B cell (primary cell): ENCODE measurements around the gene SLC19A1. TPM values are rescaled to one million over a fixed set of nuclear protein-coding genes. Genes with fewer than 3 reads are reported as not detected.

ENCODE experiments used
- ATAC-seq: fragments of 200-7000 bp; cut with Tn5 transposase; one replicate; pipeline ENCODE4 v1.10.0; 2021; ENCODE audit warnings: low read depth, mild to moderate bottlenecking, moderate number of reproducible peaks, moderate library complexity
- CTCF ChIA-PET: fragments of 350-600 bp; sonication (Branson Sonifier 250); formaldehyde crosslinking; loops from one replicate; lab custom pipeline; 2021; ENCODE audit warnings: antibody characterized with exemption, inconsistent platforms; lab: Charles Lee
- POLR2A ChIA-PET: fragments of 350-600 bp; sonication (Branson Sonifier 250); formaldehyde crosslinking; loops from one replicate; lab custom pipeline; 2021; ENCODE audit warnings: antibody characterized with exemption; lab: Charles Lee
- DNase-seq: peaks from one replicate; pipeline ENCODE4 v3.0.0; 2013
- H2AFZ ChIP-seq: 2 replicates; pipeline ENCODE4 v1.6.1; 2012; ENCODE audit warnings: mild to moderate bottlenecking, low read depth, low read length; ENCODE audit not compliant: insufficient read depth, poor library complexity, severe bottlenecking
- H3K27ac ChIP-seq, 2 donors: 1 replicate in 1 of 2; 2 replicates in 1 of 2; pipeline ENCODE4 v1.5.1; 2012 to 2013; ENCODE audit warnings: low read length in 2 of 2, mild to moderate bottlenecking in 2 of 2, moderate library complexity in 1 of 2
- H3K27me3 ChIP-seq, 4 experiments: fragments of 200-600 bp in 1 of 4; sonication (generic) in 1 of 4; replicated peaks in 1 of 4; 1 replicate in 2 of 4; 2 replicates in 2 of 4; pipeline versions ENCODE4 v1.6.1 to v1.7.0; 2013 to 2016; ENCODE audit warnings: low read length in 3 of 4, mild to moderate bottlenecking in 2 of 4, mixed read lengths in 1 of 4, moderate library complexity in 1 of 4; ENCODE audit not compliant: insufficient read depth in 4 of 4, control insufficient read depth in 3 of 4; ENCODE audit errors: control extremely low read depth in 1 of 4
- H3K36me3 ChIP-seq, 2 experiments: replicated peaks in 1 of 2; 1 replicate in 1 of 2; 2 replicates in 1 of 2; pipeline versions ENCODE4 v1.6.1 to v1.7.1; 2013; ENCODE audit warnings: low read length in 1 of 2; ENCODE audit not compliant: insufficient read depth in 2 of 2, control insufficient read depth in 1 of 2; ENCODE audit errors: control extremely low read depth in 1 of 2, extremely low read depth in 1 of 2
- H3K4me1 ChIP-seq, 2 donors: fragments of 200-600 bp in 1 of 2; sonication (generic) in 1 of 2; 1 replicate in 1 of 2; 2 replicates in 1 of 2; pipeline versions ENCODE4 v1.5.1 to v1.6.1; 2013 to 2017; ENCODE audit warnings: low read length in 2 of 2; ENCODE audit not compliant: control insufficient read depth in 2 of 2, insufficient read depth in 2 of 2
- H3K4me2 ChIP-seq: replicated peaks from 2 replicates; pipeline ENCODE3; 2012; ENCODE audit warnings: mild to moderate bottlenecking, low read depth, low read length; ENCODE audit not compliant: poor library complexity, severe bottlenecking
- H3K4me3 ChIP-seq, 5 experiments: fragments of 200-600 bp in 1 of 5; sonication (generic) in 1 of 5; 1 replicate in 3 of 5; 2 replicates in 2 of 5; pipeline versions ENCODE4 v1.5.1 to v1.7.0; 2011 to 2016; ENCODE audit warnings: low read length in 4 of 5, mild to moderate bottlenecking in 4 of 5, low read depth in 2 of 5, control low read depth in 1 of 5, moderate library complexity in 1 of 5; ENCODE audit not compliant: insufficient read depth in 1 of 5; ENCODE audit errors: control extremely low read depth in 1 of 5, extremely low read depth in 1 of 5
- H3K79me2 ChIP-seq: fragments of 200-600 bp; sonication (generic); one replicate; pipeline ENCODE4 v1.6.0; 2016; ENCODE audit warnings: low read length; ENCODE audit not compliant: control insufficient read depth, insufficient read depth
- H3K9ac ChIP-seq: fragments of 200-600 bp; sonication (generic); 2 replicates; pipeline ENCODE4 v1.6.1; 2017; ENCODE audit warnings: mild to moderate bottlenecking, low read length, moderate library complexity
- H3K9me3 ChIP-seq, 3 donors: one replicate each; pipeline versions ENCODE4 v1.6.1 to v1.7.1; 2013; ENCODE audit warnings: low read length in 2 of 3; ENCODE audit not compliant: control insufficient read depth in 2 of 3, insufficient read depth in 1 of 3; ENCODE audit errors: control extremely low read depth in 1 of 3
- H4K20me1 ChIP-seq: 2 replicates; pipeline ENCODE4 v1.6.0; 2012; ENCODE audit warnings: mild to moderate bottlenecking, low read length; ENCODE audit not compliant: insufficient read depth, control insufficient read depth, poor library complexity, severe bottlenecking
- H3K27ac Mint-ChIP-seq: one replicate; pipeline ENCODE4 v1.8.0; 2021; ENCODE audit warnings: mixed read lengths
- H3K27me3 Mint-ChIP-seq: one replicate; pipeline ENCODE4 v1.8.0; 2021; ENCODE audit warnings: mixed read lengths
- H3K4me1 Mint-ChIP-seq: one replicate; pipeline ENCODE4 v1.8.0; 2021; ENCODE audit warnings: mixed read lengths
- H3K4me3 Mint-ChIP-seq: one replicate; pipeline ENCODE4 v1.8.0; 2021; ENCODE audit warnings: mixed read lengths
- H3K9me3 Mint-ChIP-seq: one replicate; pipeline ENCODE4 v1.8.0; 2022; ENCODE audit warnings: mixed read lengths; ENCODE audit not compliant: insufficient read depth
- EZH2 ChIP-seq: IDR thresholded peaks from 2 replicates; pipeline ENCODE4 v1.6.1; 2012; ENCODE audit warnings: borderline replicate concordance, low read depth, mild to moderate bottlenecking, moderate library complexity, low read length; ENCODE audit not compliant: insufficient read depth, poor library complexity, severe bottlenecking
- WGBS: methylation state at CpG from one replicate; pipeline ENCODE4 v1.1.5; 2013; ENCODE audit warnings: missing lambda C conversion rate; ENCODE audit not compliant: insufficient coverage; 5-methylcytosine and 5-hydroxymethylcytosine counted together
- intact Hi-C: fragments of 100-400 bp; cut with micrococcal nuclease; formaldehyde crosslinking; loops from one replicate; pipeline ENCODE4 v1.10.0; 2022
- polyA plus RNA-seq: library from polyadenylated mRNA; depleted of rRNA; stranded (reverse); fragments of >200 nt; gene quantifications from 2 replicates; pipeline ENCODE4 v1.2.3, GENCODE V29; 2012
- total RNA-seq, 2 donors: library from RNA; stranded (reverse); fragments of 120-200 nt in 1 of 2; gene quantifications; 1 replicate in 1 of 2; 2 replicates in 1 of 2; pipeline versions ENCODE4 v1.2.3 to v1.2.4, GENCODE V29; 2013 to 2022
- TF ChIP-seq, protein P1 (sequence below): fragments of 200-600 bp; IDR thresholded peaks from one replicate; pipeline ENCODE4 v1.8.0; 2022; ENCODE audit warnings: antibody characterized with exemption, mild to moderate bottlenecking

The SLC19A1 gene
- total and polyA plus RNA-seq, 2 donors (not counting 1 experiment from before 2014, with no cell fraction given): 8.7 to 10.1 TPM

DNA sequence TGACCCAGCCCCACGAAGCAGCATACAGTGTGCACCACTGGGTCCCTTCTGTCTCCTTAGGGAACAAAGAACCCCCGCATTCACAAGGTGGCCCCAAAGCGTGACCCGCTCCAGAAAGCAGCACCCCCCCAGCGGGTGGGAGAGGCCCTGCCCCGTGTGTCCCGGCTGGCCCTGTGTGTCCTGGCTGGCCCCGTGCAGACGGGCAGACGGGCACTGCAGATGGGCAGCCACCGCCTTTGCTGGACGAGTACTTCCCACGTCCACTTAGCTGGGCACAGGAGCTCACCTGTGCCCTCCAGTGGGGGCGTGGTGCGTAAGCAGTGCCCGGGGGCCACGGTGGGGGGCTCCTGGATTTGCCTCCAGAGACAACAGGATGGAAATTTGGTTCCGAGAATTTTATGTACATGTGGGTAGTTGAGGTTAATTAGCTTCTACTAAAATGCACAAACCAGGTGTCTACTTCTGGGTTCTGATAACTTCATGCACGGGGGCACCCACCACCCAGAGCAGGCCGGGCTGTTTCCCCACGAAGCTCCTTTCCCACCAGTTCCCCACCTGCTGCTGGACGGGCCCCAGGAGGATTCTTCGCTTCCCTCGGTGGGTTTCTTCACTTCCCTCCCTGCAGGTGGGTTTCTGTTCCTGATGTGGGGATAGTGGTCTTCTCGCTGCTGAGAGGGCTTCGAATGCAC, 33.2 kb upstream of the SLC19A1 start:
- Histone ChIP-seq H3K9ac (no peak overlapping the region), H3K4me1 (no peaks in the 10 kb centered on the region), H3K9me3 (no peaks in the 10 kb centered on the region), H3K27me3 (peaks cover 0 to 3% (median 0%) of the 10 kb centered on the region in 4 experiments), H3K4me2 (no peak overlapping the region), H3K27ac (no peak overlapping the region), H3K36me3 (no peaks in the 10 kb centered on the region), H2AFZ (no peak overlapping the region), H4K20me1 (no peaks in the 10 kb centered on the region), H3K79me2 (no peaks in the 10 kb centered on the region), H3K4me3 (no peak overlapping the region)
- no peak overlapping the region for H3K4me3 Mint-ChIP-seq
- DNase-seq: no peak
- ATAC-seq: no peak
- TF ChIP-seq, protein P1, sequence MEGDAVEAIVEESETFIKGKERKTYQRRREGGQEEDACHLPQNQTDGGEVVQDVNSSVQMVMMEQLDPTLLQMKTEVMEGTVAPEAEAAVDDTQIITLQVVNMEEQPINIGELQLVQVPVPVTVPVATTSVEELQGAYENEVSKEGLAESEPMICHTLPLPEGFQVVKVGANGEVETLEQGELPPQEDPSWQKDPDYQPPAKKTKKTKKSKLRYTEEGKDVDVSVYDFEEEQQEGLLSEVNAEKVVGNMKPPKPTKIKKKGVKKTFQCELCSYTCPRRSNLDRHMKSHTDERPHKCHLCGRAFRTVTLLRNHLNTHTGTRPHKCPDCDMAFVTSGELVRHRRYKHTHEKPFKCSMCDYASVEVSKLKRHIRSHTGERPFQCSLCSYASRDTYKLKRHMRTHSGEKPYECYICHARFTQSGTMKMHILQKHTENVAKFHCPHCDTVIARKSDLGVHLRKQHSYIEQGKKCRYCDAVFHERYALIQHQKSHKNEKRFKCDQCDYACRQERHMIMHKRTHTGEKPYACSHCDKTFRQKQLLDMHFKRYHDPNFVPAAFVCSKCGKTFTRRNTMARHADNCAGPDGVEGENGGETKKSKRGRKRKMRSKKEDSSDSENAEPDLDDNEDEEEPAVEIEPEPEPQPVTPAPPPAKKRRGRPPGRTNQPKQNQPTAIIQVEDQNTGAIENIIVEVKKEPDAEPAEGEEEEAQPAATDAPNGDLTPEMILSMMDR: no peak
- no peak for TF ChIP-seq EZH2
- no peaks in the 10 kb centered on the region for H3K4me1 Mint-ChIP-seq
- ChIA-PET CTCF (interaction anchor here (1.7 kb wide), 1 partner anchor 21 kb away, joined by 5 read pairs; no protein-coding TSS in a partner anchor), POLR2A (no interaction called here)
- no peaks in the 10 kb centered on the region for H3K9me3 Mint-ChIP-seq
- H3K27ac Mint-ChIP-seq: no peak overlapping the region
- H3K27me3 Mint-ChIP-seq: peaks cover 8% of the 10 kb centered on the region
- intact Hi-C loops: no loop called here
- 80% methylated on average over 20 of the region's 26 CpGs for WGBS

DNA sequence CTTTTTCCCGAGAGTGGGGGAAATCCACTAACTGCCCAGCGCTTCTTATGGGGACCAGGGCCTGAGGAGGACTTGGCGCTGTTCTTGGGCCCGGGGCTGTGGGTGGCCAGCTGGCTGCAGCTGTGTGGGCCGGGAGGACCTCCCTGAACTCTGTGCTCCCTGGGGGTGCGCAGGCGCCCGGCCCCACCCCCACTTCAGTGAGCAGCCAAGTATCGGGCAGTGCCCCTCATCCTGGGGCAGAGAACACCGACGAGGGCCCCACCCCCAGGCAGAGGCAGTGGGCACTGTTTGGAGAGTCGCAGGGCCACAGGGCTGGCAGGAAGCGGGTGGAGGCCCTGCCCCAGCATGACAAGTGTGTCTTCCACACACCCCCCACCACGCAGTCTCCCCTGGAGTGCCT, 32.5 kb upstream of the SLC19A1 start:
- H3K27ac Mint-ChIP-seq: no peak overlapping the region
- Histone ChIP-seq H3K4me3 (no peak overlapping the region), H3K4me2 (no peak overlapping the region), H3K9ac (no peak overlapping the region), H2AFZ (no peak overlapping the region), H3K27me3 (peaks cover 0 to 3% (median 0%) of the 10 kb centered on the region in 4 experiments), H3K27ac (no peak overlapping the region), H3K79me2 (no peaks in the 10 kb centered on the region), H3K9me3 (no peaks in the 10 kb centered on the region), H4K20me1 (no peaks in the 10 kb centered on the region), H3K4me1 (no peaks in the 10 kb centered on the region), H3K36me3 (no peaks in the 10 kb centered on the region)
- WGBS: 84% methylated on average over 11 of the region's 14 CpGs
- intact Hi-C loops: no loop called here
- ATAC-seq: no peak
- no peak for TF ChIP-seq EZH2
- TF ChIP-seq, protein P1: no peak
- no peak overlapping the region for H3K4me3 Mint-ChIP-seq
- no peak for DNase-seq
- H3K4me1 Mint-ChIP-seq: no peaks in the 10 kb centered on the region
- H3K27me3 Mint-ChIP-seq: peaks cover 8% of the 10 kb centered on the region
- ChIA-PET POLR2A (no interaction called here), CTCF (no interaction called here)
- no peaks in the 10 kb centered on the region for H3K9me3 Mint-ChIP-seq
